ENCODE measurements around the gene SEMA6B. TPM values are rescaled to one million over a fixed set of nuclear protein-coding genes. Genes with fewer than 3 reads are reported as not detected.
"Not testable (repeated sequence)": the region's sequence is repeated elsewhere in the genome, so short reads cannot be mapped to it uniquely, and the experiment has no call there.

The SEMA6B gene
- total RNA-seq, 1 donor from 2014 or later = not detected

GRCh38 chr19:4531562-4532165, 27.8 kb downstream of the SEMA6B start:
- Mint-ChIP-seq H3K4me3 (no peak overlapping the region), H3K9me3 (no peaks in the 10 kb centered on the region), H3K27me3 (ENCODE audit: insufficient read depth) (peaks cover 10% of the 10 kb centered on the region), H3K4me1 (ENCODE audit: low read depth) (no peaks in the 10 kb centered on the region), H3K36me3 (ENCODE audit: low read depth) (no peaks in the 10 kb centered on the region), H3K27ac (no peak overlapping the region)
- no peak for DNase-seq (ENCODE audit: low spot score)
- intact Hi-C loops (cut with micrococcal nuclease) = no loop called here

GRCh38 chr19:4529924-4530522, 29.5 kb downstream of the SEMA6B start:
- no peak overlapping the region for H3K27ac Mint-ChIP-seq
- no peaks in the 10 kb centered on the region for H3K36me3 Mint-ChIP-seq (ENCODE audit: low read depth)
- peaks cover 10% of the 10 kb centered on the region for H3K27me3 Mint-ChIP-seq (ENCODE audit: insufficient read depth)
- no peak for DNase-seq (ENCODE audit: low spot score)
- intact Hi-C loops (cut with micrococcal nuclease) = loop anchor here (5.0 kb wide), 1 partner anchor 263 kb away; no protein-coding TSS in a partner anchor
- no peak overlapping the region for H3K4me3 Mint-ChIP-seq
- no peaks in the 10 kb centered on the region for H3K4me1 Mint-ChIP-seq (ENCODE audit: low read depth)
- H3K9me3 Mint-ChIP-seq = no peaks in the 10 kb centered on the region

- Mint-ChIP-seq H3K9me3 (no peaks in the 10 kb centered on the region), H3K27ac (no peak overlapping the region), H3K36me3 (ENCODE audit: low read depth) (no peaks in the 10 kb centered on the region), H3K27me3 (ENCODE audit: insufficient read depth) (peaks cover 10% of the 10 kb centered on the region), H3K4me3 (no peak overlapping the region), H3K4me1 (ENCODE audit: low read depth) (no peaks in the 10 kb centered on the region)
- intact Hi-C loops (cut with micrococcal nuclease) = loop anchor here (5.0 kb wide), 1 partner anchor 262 kb away; no protein-coding TSS in a partner anchor
- no peak for DNase-seq (ENCODE audit: low spot score)
Measured at GRCh38 chr19:4528843-4529242, 30.6 kb downstream of the SEMA6B start.

GRCh38 chr19:4527377-4527776, 32.1 kb downstream of the SEMA6B start:
- not testable (repeated sequence) for DNase-seq (ENCODE audit: low spot score); H3K27ac Mint-ChIP-seq; H3K27me3 Mint-ChIP-seq (ENCODE audit: insufficient read depth); H3K36me3 Mint-ChIP-seq (ENCODE audit: low read depth); H3K4me3 Mint-ChIP-seq; H3K9me3 Mint-ChIP-seq; H3K4me1 Mint-ChIP-seq (ENCODE audit: low read depth)
- intact Hi-C loops (cut with micrococcal nuclease) = loop anchor here (5.0 kb wide), 1 partner anchor 260 kb away; no protein-coding TSS in a partner anchor

GRCh38 chr19:4525563-4526002, 33.9 kb downstream of the SEMA6B start:
- H3K4me3 Mint-ChIP-seq = no peak overlapping the region
- H3K27me3 Mint-ChIP-seq (ENCODE audit: insufficient read depth) = peaks cover 6% of the 10 kb centered on the region
- intact Hi-C loops (cut with micrococcal nuclease) = loop anchor here (1.0 to 5.0 kb wide), 2 partner anchors 111 to 258 kb away; no protein-coding TSS in a partner anchor
- no peaks in the 10 kb centered on the region for H3K9me3 Mint-ChIP-seq
- H3K27ac Mint-ChIP-seq = no peak overlapping the region
- H3K4me1 Mint-ChIP-seq (ENCODE audit: low read depth) = no peaks in the 10 kb centered on the region
- H3K36me3 Mint-ChIP-seq (ENCODE audit: low read depth) = no peaks in the 10 kb centered on the region
- DNase-seq (ENCODE audit: low spot score) = no peak

GRCh38 chr19:4524808-4525562, 34.5 kb downstream of the SEMA6B start:
- Mint-ChIP-seq H3K4me1 (ENCODE audit: low read depth) (no peaks in the 10 kb centered on the region), H3K27ac (no peak overlapping the region), H3K27me3 (ENCODE audit: insufficient read depth) (peaks cover 6% of the 10 kb centered on the region), H3K9me3 (no peaks in the 10 kb centered on the region), H3K36me3 (ENCODE audit: low read depth) (no peaks in the 10 kb centered on the region), H3K4me3 (no peak overlapping the region)
- intact Hi-C loops (cut with micrococcal nuclease) = loop anchor here (1.0 to 5.0 kb wide), 2 partner anchors 111 to 258 kb away; no protein-coding TSS in a partner anchor
- DNase-seq (ENCODE audit: low spot score) = peak; percentile 42

GRCh38 chr19:4523306-4524110, 36.0 kb downstream of the SEMA6B start:
- Mint-ChIP-seq H3K36me3 (ENCODE audit: low read depth) (no peaks in the 10 kb centered on the region), H3K4me1 (ENCODE audit: low read depth) (no peaks in the 10 kb centered on the region), H3K27me3 (ENCODE audit: insufficient read depth) (peaks cover 5% of the 10 kb centered on the region), H3K9me3 (no peaks in the 10 kb centered on the region), H3K27ac (no peak overlapping the region), H3K4me3 (no peak overlapping the region)
- DNase-seq (ENCODE audit: low spot score) = peak; percentile 12
- intact Hi-C loops (cut with micrococcal nuclease) = no loop called here

GRCh38 chr19:4522291-4523002, 37.0 kb downstream of the SEMA6B start:
- H3K27ac Mint-ChIP-seq = no peak overlapping the region
- no peaks in the 10 kb centered on the region for H3K36me3 Mint-ChIP-seq (ENCODE audit: low read depth)
- intact Hi-C loops (cut with micrococcal nuclease) = no loop called here
- peaks cover 2% of the 10 kb centered on the region for H3K27me3 Mint-ChIP-seq (ENCODE audit: insufficient read depth)
- DNase-seq (ENCODE audit: low spot score) = no peak
- no peaks in the 10 kb centered on the region for H3K9me3 Mint-ChIP-seq
- no peaks in the 10 kb centered on the region for H3K4me1 Mint-ChIP-seq (ENCODE audit: low read depth)
- H3K4me3 Mint-ChIP-seq = no peak overlapping the region

GRCh38 chr19:4521888-4522242, 37.6 kb downstream of the SEMA6B start:
- H3K9me3 Mint-ChIP-seq = no peaks in the 10 kb centered on the region
- H3K27me3 Mint-ChIP-seq (ENCODE audit: insufficient read depth) = peaks cover 2% of the 10 kb centered on the region
- no peak overlapping the region for H3K4me3 Mint-ChIP-seq
- no peaks in the 10 kb centered on the region for H3K4me1 Mint-ChIP-seq (ENCODE audit: low read depth)
- H3K27ac Mint-ChIP-seq = no peak overlapping the region
- DNase-seq (ENCODE audit: low spot score) = no peak
- no peaks in the 10 kb centered on the region for H3K36me3 Mint-ChIP-seq (ENCODE audit: low read depth)
- intact Hi-C loops (cut with micrococcal nuclease) = no loop called here

GRCh38 chr19:4521170-4521887, 38.2 kb downstream of the SEMA6B start:
- Mint-ChIP-seq H3K4me3 (no peak overlapping the region), H3K9me3 (no peaks in the 10 kb centered on the region), H3K27ac (no peak overlapping the region), H3K36me3 (ENCODE audit: low read depth) (no peaks in the 10 kb centered on the region), H3K4me1 (ENCODE audit: low read depth) (no peaks in the 10 kb centered on the region), H3K27me3 (ENCODE audit: insufficient read depth) (peaks cover 2% of the 10 kb centered on the region)
- DNase-seq (ENCODE audit: low spot score) = no peak
- intact Hi-C loops (cut with micrococcal nuclease) = no loop called here

- Mint-ChIP-seq H3K27ac (no peak overlapping the region), H3K4me1 (ENCODE audit: low read depth) (no peaks in the 10 kb centered on the region), H3K27me3 (ENCODE audit: insufficient read depth) (peaks cover 2% of the 10 kb centered on the region)
Measured at GRCh38 chr19:4519521-4520277, 39.8 kb downstream of the SEMA6B start.

More at GRCh38 chr19:4519521-4520277, 39.8 kb downstream of the SEMA6B start:
- Mint-ChIP-seq H3K36me3 (ENCODE audit: low read depth) (no peaks in the 10 kb centered on the region), H3K9me3 (no peaks in the 10 kb centered on the region), H3K4me3 (no peak overlapping the region)
- DNase-seq (ENCODE audit: low spot score) = no peak
- intact Hi-C loops (cut with micrococcal nuclease) = no loop called here
